Measurements from ENCODE around the gene SLC39A3. TPM values are rescaled to one million over a fixed set of nuclear protein-coding genes. Genes with fewer than 3 reads are reported as not detected.

SLC39A3 gene
- total and polyA plus RNA-seq, 10 of the 15 experiments (the other 5 are each of a cell fraction or from before 2014, with no cell fraction given), result 0.63 to 67.1 (median 51.2) TPM

- FAIRE-seq, result no peak
- H3K9me3 ChIP-seq (replicated peaks; ENCODE audit: control insufficient read depth, insufficient read depth, low read length), result no peaks in the 10 kb centered on the region
- no peak for DNase-seq (ENCODE audit: low read depth, low spot score)
- WGBS (ENCODE audit: insufficient coverage, insufficient replicate concordance, low lambda C conversion rate, missing lambda C conversion rate), result 98% methylated on average over 16 of the region's 16 CpGs
- ChIA-PET POLR2A (no interaction called here), SMC1A (ENCODE audit: uncharacterized antibody, unreplicated experiment) (no interaction called here), RAD21 (ENCODE audit: unreplicated experiment) (no interaction called here), CTCF (no interaction called here)
- TF ChIP-seq YBX1 (IDR thresholded peaks at IDR 0.05) (no peak), POLR2A (IDR thresholded peaks at IDR 0.05; ENCODE audit: low read depth, low read length) (no peak), IRF4 (IDR thresholded peaks at IDR 0.05; ENCODE audit: low read depth, low read length) (no peak), BACH1 (IDR thresholded peaks at IDR 0.05; ENCODE audit: borderline replicate concordance) (no peak), PML (IDR thresholded peaks at IDR 0.05; ENCODE audit: low read length) (no peak), POLR2AphosphoS5 (IDR thresholded peaks at IDR 0.05; ENCODE audit: low read length) (no peak)
- no peak overlapping the region for H3K27ac ChIP-seq (ENCODE audit: control insufficient read depth, insufficient read depth)
- intact Hi-C loops (cut with micrococcal nuclease; ENCODE audit: unreplicated experiment) (no loop called here), in situ Hi-C loops (cut with MboI) (no loop called here)
- no peak for ATAC-seq
- BruUV-seq (replicated peaks), result no TSS peak
- peaks cover 13 to 40% of the 10 kb centered on the region in 2 experiments for H3K36me3 ChIP-seq (ENCODE audit: control insufficient read depth in 2 of 2, insufficient read depth in 2 of 2, low read length in 1 of 2)
- no peaks in the 10 kb centered on the region for H4K20me1 ChIP-seq (ENCODE audit: control insufficient read depth, insufficient read depth)
- H3K4me3 ChIP-seq, result no peak overlapping the region
- no peaks in the 10 kb centered on the region for H3K4me1 ChIP-seq (ENCODE audit: control insufficient read depth, insufficient read depth, low read length)
- no peak overlapping the region for H2AFZ ChIP-seq (ENCODE audit: control insufficient read depth, low read depth, low read length)
- H3K9ac ChIP-seq (ENCODE audit: control insufficient read depth, insufficient read depth, low read length), result no peak overlapping the region
- H3K4me2 ChIP-seq (ENCODE audit: control insufficient read depth, insufficient read depth), result no peak overlapping the region
- H3K27me3 ChIP-seq (replicated peaks in 1 of 2; ENCODE audit: control insufficient read depth in 2 of 2, insufficient read depth in 2 of 2, low read length in 1 of 2), result no peaks in the 10 kb centered on the region
- H3K79me2 ChIP-seq (ENCODE audit: control insufficient read depth, insufficient read depth, low read length), result no peaks in the 10 kb centered on the region
Measured at GRCh38 chr19:2761309-2761677, 21.5 kb upstream of the SLC39A3 start.

GRCh38 chr19:2759965-2760364, 20.1 kb upstream of the SLC39A3 start:
- no TSS peak for BruUV-seq (replicated peaks)
- Histone ChIP-seq H3K4me2 (ENCODE audit: control insufficient read depth, insufficient read depth) (no peak overlapping the region), H3K27ac (ENCODE audit: control insufficient read depth, insufficient read depth) (no peak overlapping the region), H3K9ac (ENCODE audit: control insufficient read depth, insufficient read depth, low read length) (no peak overlapping the region), H3K9me3 (replicated peaks; ENCODE audit: control insufficient read depth, insufficient read depth, low read length) (no peaks in the 10 kb centered on the region), H3K4me1 (ENCODE audit: control insufficient read depth, insufficient read depth, low read length) (no peaks in the 10 kb centered on the region), H3K36me3 (ENCODE audit: control insufficient read depth in 2 of 2, insufficient read depth in 2 of 2, low read length in 1 of 2) (peaks cover 8 to 40% of the 10 kb centered on the region in 2 experiments), H3K27me3 (replicated peaks in 1 of 2; ENCODE audit: control insufficient read depth in 2 of 2, insufficient read depth in 2 of 2, low read length in 1 of 2) (no peaks in the 10 kb centered on the region), H2AFZ (ENCODE audit: control insufficient read depth, low read depth, low read length) (no peak overlapping the region), H4K20me1 (ENCODE audit: control insufficient read depth, insufficient read depth) (no peaks in the 10 kb centered on the region), H3K4me3 (no peak overlapping the region), H3K79me2 (ENCODE audit: control insufficient read depth, insufficient read depth, low read length) (no peaks in the 10 kb centered on the region)
- ChIA-PET CTCF (interaction anchor here (1.5 kb wide), 1 partner anchor 112 kb away, joined by 5 read pairs; no protein-coding TSS in a partner anchor), RAD21 (ENCODE audit: unreplicated experiment) (no interaction called here), SMC1A (ENCODE audit: uncharacterized antibody, unreplicated experiment) (no interaction called here), POLR2A (interaction anchor here (0.6 kb wide), 1 partner anchor 26 kb away, joined by 3 read pairs; no protein-coding TSS in a partner anchor)
- DNase-seq (ENCODE audit: low read depth, low spot score) (no peak), FAIRE-seq (no peak), ATAC-seq (no peak)
- WGBS (ENCODE audit: insufficient coverage, insufficient replicate concordance, low lambda C conversion rate, missing lambda C conversion rate), result 98% methylated on average over 7 of the region's 7 CpGs
- in situ Hi-C loops (cut with MboI), result no loop called here
- intact Hi-C loops (cut with micrococcal nuclease; ENCODE audit: unreplicated experiment), result no loop called here
- TF ChIP-seq REST (IDR thresholded peaks at IDR 0.05; ENCODE audit: low read depth, low read length) (no peak), MTA2 (IDR thresholded peaks at IDR 0.05; ENCODE audit: low read depth) (no peak), RELB (IDR thresholded peaks at IDR 0.05; ENCODE audit: low read depth) (no peak), NFYB (IDR thresholded peaks at IDR 0.05; ENCODE audit: insufficient read depth, low read depth, low read length) (no peak), TARDBP (IDR thresholded peaks at IDR 0.05; ENCODE audit: borderline replicate concordance) (no peak), POLR2A (IDR thresholded peaks at IDR 0.05; ENCODE audit: low read depth, low read length) (0 out of 2 replicates have a peak, but pooled peaks have one; percentile 4)

All from GM12878 (cell line).